Glomerular endothelial cell (primary cell): ENCODE data around the gene AGBL5. TPM values are rescaled to one million over a fixed set of nuclear protein-coding genes. Genes with fewer than 3 reads are reported as not detected.
"Not testable (repeated sequence)": the region's sequence is repeated elsewhere in the genome, so short reads cannot be mapped to it uniquely, and the experiment has no call there.

Source experiments
- DNase-seq: peaks from one replicate; pipeline ENCODE4 v3.0.0-alpha.2; 2011; ENCODE audit warnings: low read depth, low spot score; ENCODE audit errors: extremely low read depth
- total RNA-seq: library from RNA; depleted of rRNA; stranded (reverse); fragments of >200 nt; gene quantifications from 2 replicates; pipeline ENCODE4 v1.2.3, GENCODE V29; 2015

The AGBL5 gene
- total RNA-seq, 1 donor from 2014 or later: 14.8 TPM

- DNase-seq: no peak
Observed at GRCh38 chr2:27051902-27052645, 606 bp downstream of the AGBL5 start.

GRCh38 chr2:27053321-27053720 lies 1.9 kb downstream of the AGBL5 start:
- DNase-seq: no peak

GRCh38 chr2:27053776-27054175 lies 2.3 kb downstream of the AGBL5 start:
- DNase-seq: no peak

GRCh38 chr2:27054721-27055120 lies 3.3 kb downstream of the AGBL5 start:
- no peak for DNase-seq

GRCh38 chr2:27057184-27057583 lies 5.7 kb downstream of the AGBL5 start:
- no peak for DNase-seq

GRCh38 chr2:27058210-27058609 lies 6.7 kb downstream of the AGBL5 start:
- no peak for DNase-seq

GRCh38 chr2:27059141-27059820 lies 7.8 kb downstream of the AGBL5 start:
- no peak for DNase-seq

- no peak for DNase-seq
Observed at GRCh38 chr2:27060323-27060722, 8.9 kb downstream of the AGBL5 start.

GRCh38 chr2:27065128-27065527 lies 13.7 kb downstream of the AGBL5 start:
- no peak for DNase-seq

GRCh38 chr2:27067385-27067784 lies 15.9 kb downstream of the AGBL5 start:
- no peak for DNase-seq

GRCh38 chr2:27069436-27069835 lies 18.0 kb downstream of the AGBL5 start:
- no peak for DNase-seq

- no peak for DNase-seq
Observed at GRCh38 chr2:27069961-27070618, 18.6 kb downstream of the AGBL5 start.

- DNase-seq: no peak
Observed at GRCh38 chr2:27070653-27071276, 19.3 kb downstream of the AGBL5 start.

- DNase-seq: no peak
Observed at GRCh38 chr2:27071277-27071989, 20.0 kb downstream of the AGBL5 start, which contains the start of gene OST4. Gene OST4, minus strand, starts transcription at chr2:27071654.

- DNase-seq: no peak
Observed at GRCh38 chr2:27071990-27072830, 20.7 kb downstream of the AGBL5 start.

GRCh38 chr2:27072920-27073319 lies 21.5 kb downstream of the AGBL5 start:
- no peak for DNase-seq

GRCh38 chr2:27073782-27074181 lies 22.3 kb downstream of the AGBL5 start:
- no peak for DNase-seq

- no peak for DNase-seq
Observed at GRCh38 chr2:27074738-27075565, 23.5 kb downstream of the AGBL5 start.

- DNase-seq: not testable (repeated sequence)
Observed at GRCh38 chr2:27075566-27075871, 24.1 kb downstream of the AGBL5 start.
